ENCODE data around the gene SLC25A31. TPM values are rescaled to one million over a fixed set of nuclear protein-coding genes. Genes with fewer than 3 reads are reported as not detected.

SLC25A31 gene
- polyA plus RNA-seq, 1 donor (not counting 4 experiments of a cell fraction or from before 2014, with no cell fraction given): not detected

DNA sequence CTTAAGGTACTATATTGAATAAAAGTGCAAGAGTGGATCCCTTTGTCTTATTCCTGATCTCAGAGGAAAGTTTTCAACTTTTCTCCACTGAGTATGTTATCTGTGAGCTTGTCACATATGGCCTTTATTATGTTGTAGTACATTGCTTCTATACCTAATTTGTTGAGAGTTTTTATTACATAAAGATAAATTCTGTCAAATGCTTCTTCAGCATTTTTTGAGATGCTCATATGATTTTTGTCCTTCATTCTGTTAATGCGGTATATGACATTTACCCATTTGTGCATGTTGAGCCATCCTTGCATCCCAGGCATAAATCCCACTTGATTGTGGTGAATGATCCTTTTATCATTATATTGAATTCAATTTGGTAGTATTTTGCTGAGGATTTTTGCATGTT, 11.0 kb downstream of the SLC25A31 start:
- no peak for DNase-seq (ENCODE audit: low read depth, low spot score)
- dilution Hi-C loops (cut with MboI; ENCODE audit: extremely low pct_ligation_motif_present, low sequenced_read_pairs): no loop called here

DNA sequence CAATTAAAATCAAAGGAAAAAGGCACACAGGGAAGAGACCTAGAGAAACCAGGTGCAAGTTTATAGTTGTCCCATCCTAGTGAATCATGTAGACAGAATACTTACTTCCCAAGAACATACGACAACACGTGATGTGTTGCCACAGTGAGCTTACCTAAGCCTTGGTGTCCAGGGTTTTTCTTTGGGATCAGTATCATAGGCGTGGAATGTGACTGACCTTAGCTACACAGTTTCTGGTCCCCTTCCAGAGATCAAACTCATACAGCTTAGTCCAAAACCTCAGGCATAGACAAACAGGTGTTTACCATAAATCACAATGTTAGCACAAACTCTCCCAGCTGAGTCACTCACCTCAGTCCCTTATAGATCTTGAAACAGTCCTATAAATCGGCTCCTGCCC, 17.7 kb downstream of the SLC25A31 start:
- dilution Hi-C loops (cut with MboI; ENCODE audit: extremely low pct_ligation_motif_present, low sequenced_read_pairs): no loop called here

More for the DNA sequence above, 11.0 kb downstream of the SLC25A31 start:
- H3K9ac ChIP-seq (ENCODE audit: control insufficient read depth, extremely low read depth, insufficient read depth, low read length): no peak overlapping the region
- no peaks in the 10 kb centered on the region for H3K4me1 ChIP-seq (ENCODE audit: control insufficient read depth, extremely low read depth, insufficient read depth, low read length)
- no peaks in the 10 kb centered on the region for H3K36me3 ChIP-seq (ENCODE audit: control insufficient read depth in 2 of 2, extremely low read depth in 1 of 2, insufficient read depth in 2 of 2, low read length in 2 of 2)
- H3K4me3 ChIP-seq (ENCODE audit: control insufficient read depth in 2 of 3, extremely low read depth in 1 of 3, insufficient read depth in 2 of 3, low read depth in 1 of 3, low read length in 3 of 3): no peak overlapping the region
- H3K9me1 ChIP-seq (ENCODE audit: control insufficient read depth, extremely low read depth, insufficient read depth, low read length): no peaks in the 10 kb centered on the region
- no peaks in the 10 kb centered on the region for H3K27me3 ChIP-seq (ENCODE audit: control insufficient read depth, extremely low read depth, insufficient read depth, low read length)
- FAIRE-seq: no peak
- H3K9me3 ChIP-seq (ENCODE audit: control insufficient read depth, low read depth, low read length): peaks cover 4% of the 10 kb centered on the region
- H3K79me2 ChIP-seq (ENCODE audit: control insufficient read depth, insufficient read depth, low read length): no peaks in the 10 kb centered on the region
- no peak for TF ChIP-seq EZH2 (IDR thresholded peaks at IDR 0.05; ENCODE audit: low read length)
- TF ChIP-seq, protein P1, sequence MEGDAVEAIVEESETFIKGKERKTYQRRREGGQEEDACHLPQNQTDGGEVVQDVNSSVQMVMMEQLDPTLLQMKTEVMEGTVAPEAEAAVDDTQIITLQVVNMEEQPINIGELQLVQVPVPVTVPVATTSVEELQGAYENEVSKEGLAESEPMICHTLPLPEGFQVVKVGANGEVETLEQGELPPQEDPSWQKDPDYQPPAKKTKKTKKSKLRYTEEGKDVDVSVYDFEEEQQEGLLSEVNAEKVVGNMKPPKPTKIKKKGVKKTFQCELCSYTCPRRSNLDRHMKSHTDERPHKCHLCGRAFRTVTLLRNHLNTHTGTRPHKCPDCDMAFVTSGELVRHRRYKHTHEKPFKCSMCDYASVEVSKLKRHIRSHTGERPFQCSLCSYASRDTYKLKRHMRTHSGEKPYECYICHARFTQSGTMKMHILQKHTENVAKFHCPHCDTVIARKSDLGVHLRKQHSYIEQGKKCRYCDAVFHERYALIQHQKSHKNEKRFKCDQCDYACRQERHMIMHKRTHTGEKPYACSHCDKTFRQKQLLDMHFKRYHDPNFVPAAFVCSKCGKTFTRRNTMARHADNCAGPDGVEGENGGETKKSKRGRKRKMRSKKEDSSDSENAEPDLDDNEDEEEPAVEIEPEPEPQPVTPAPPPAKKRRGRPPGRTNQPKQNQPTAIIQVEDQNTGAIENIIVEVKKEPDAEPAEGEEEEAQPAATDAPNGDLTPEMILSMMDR (optimal IDR thresholded peaks at IDR 0.05 in 1 of 3, IDR thresholded peaks at IDR 0.05 in 1 of 3, conservative IDR thresholded peaks at IDR 0.05 in 1 of 3; ENCODE audit: extremely low read depth in 1 of 3, insufficient read depth in 2 of 3, low read length in 3 of 3): no peak
- H3K4me2 ChIP-seq (ENCODE audit: control insufficient read depth, extremely low read depth, insufficient read depth, low read depth, low read length): no peak overlapping the region
- H4K20me1 ChIP-seq (ENCODE audit: control insufficient read depth, extremely low read depth, insufficient read depth, low read length): no peaks in the 10 kb centered on the region
- no peak overlapping the region for H2AFZ ChIP-seq (ENCODE audit: control insufficient read depth, low read length)
- H3K27ac ChIP-seq (ENCODE audit: control insufficient read depth, insufficient read depth, low read length): no peak overlapping the region

More for the DNA sequence above, 17.7 kb downstream of the SLC25A31 start:
- Histone ChIP-seq H3K27me3 (ENCODE audit: control insufficient read depth, extremely low read depth, insufficient read depth, low read length) (no peaks in the 10 kb centered on the region), H2AFZ (ENCODE audit: control insufficient read depth, low read length) (no peak overlapping the region), H3K4me1 (ENCODE audit: control insufficient read depth, extremely low read depth, insufficient read depth, low read length) (no peaks in the 10 kb centered on the region), H3K36me3 (ENCODE audit: control insufficient read depth in 2 of 2, extremely low read depth in 1 of 2, insufficient read depth in 2 of 2, low read length in 2 of 2) (no peaks in the 10 kb centered on the region), H4K20me1 (ENCODE audit: control insufficient read depth, extremely low read depth, insufficient read depth, low read length) (no peaks in the 10 kb centered on the region), H3K9me3 (ENCODE audit: control insufficient read depth, low read depth, low read length) (no peaks in the 10 kb centered on the region), H3K4me3 (ENCODE audit: control insufficient read depth in 2 of 3, extremely low read depth in 1 of 3, insufficient read depth in 2 of 3, low read depth in 1 of 3, low read length in 3 of 3) (no peak overlapping the region), H3K79me2 (ENCODE audit: control insufficient read depth, insufficient read depth, low read length) (no peaks in the 10 kb centered on the region), H3K27ac (ENCODE audit: control insufficient read depth, insufficient read depth, low read length) (no peak overlapping the region), H3K9me1 (ENCODE audit: control insufficient read depth, extremely low read depth, insufficient read depth, low read length) (no peaks in the 10 kb centered on the region), H3K9ac (ENCODE audit: control insufficient read depth, extremely low read depth, insufficient read depth, low read length) (no peak overlapping the region), H3K4me2 (ENCODE audit: control insufficient read depth, extremely low read depth, insufficient read depth, low read depth, low read length) (no peak overlapping the region)
- DNase-seq (ENCODE audit: low read depth, low spot score) (no peak), FAIRE-seq (no peak)
- TF ChIP-seq, protein P1 (optimal IDR thresholded peaks at IDR 0.05 in 1 of 3, IDR thresholded peaks at IDR 0.05 in 1 of 3, conservative IDR thresholded peaks at IDR 0.05 in 1 of 3; ENCODE audit: extremely low read depth in 1 of 3, insufficient read depth in 2 of 3, low read length in 3 of 3): no peak
- no peak for TF ChIP-seq EZH2 (IDR thresholded peaks at IDR 0.05; ENCODE audit: low read length)

Data from keratinocyte (primary cell).